SKM-1 treated with dmso at 0.1 percent for 144 hours (cell line): Measurements from ENCODE around the gene PDCL2.
"Not testable (repeated sequence)": the region's sequence is repeated elsewhere in the genome, so short reads cannot be mapped to it uniquely, and the experiment has no call there.

Experiments
- DNase-seq: peaks from one replicate; lab custom pipeline; 2025; ENCODE audit not compliant: unreplicated experiment; lab: John Stamatoyannopoulos, UW

Gene PDCL2

GRCh38 chr4:55598641-55599040 is 6.6 kb upstream of the PDCL2 start:
- no peak for DNase-seq

- no peak for DNase-seq
Measured at GRCh38 chr4:55588160-55588559, 3.9 kb downstream of the PDCL2 start.

GRCh38 chr4:55582773-55583172 is 9.3 kb downstream of the PDCL2 start:
- DNase-seq = not testable (repeated sequence)

- DNase-seq = no peak
Measured at GRCh38 chr4:55578341-55579010, 13.6 kb downstream of the PDCL2 start.

- DNase-seq = no peak
Measured at GRCh38 chr4:55575513-55575912, 16.5 kb downstream of the PDCL2 start.

- no peak for DNase-seq
Measured at GRCh38 chr4:55574252-55574651, 17.8 kb downstream of the PDCL2 start.

- no peak for DNase-seq
Measured at GRCh38 chr4:55571806-55572205, 20.2 kb downstream of the PDCL2 start.

GRCh38 chr4:55568905-55569504 is 23.0 kb downstream of the PDCL2 start:
- no peak for DNase-seq

- DNase-seq = peak; percentile 31
Measured at GRCh38 chr4:55561889-55562288, 30.2 kb downstream of the PDCL2 start.

- DNase-seq = no peak
Measured at GRCh38 chr4:55560096-55560495, 31.9 kb downstream of the PDCL2 start.

- DNase-seq = no peak
Measured at GRCh38 chr4:55554453-55555030, 37.5 kb downstream of the PDCL2 start.

GRCh38 chr4:55553441-55554201 is 38.4 kb downstream of the PDCL2 start:
- no peak for DNase-seq

- DNase-seq = not testable (repeated sequence)
Measured at GRCh38 chr4:55551964-55552363, 40.1 kb downstream of the PDCL2 start.

GRCh38 chr4:55549888-55550287 is 42.2 kb downstream of the PDCL2 start:
- no peak for DNase-seq

GRCh38 chr4:55547918-55548317 is 44.1 kb downstream of the PDCL2 start:
- no peak for DNase-seq

- DNase-seq = no peak
Measured at GRCh38 chr4:55547466-55547770, 44.6 kb downstream of the PDCL2 start.

GRCh38 chr4:55546756-55547465 is 45.1 kb downstream of the PDCL2 start, which contains the start of gene CLOCK:
CLOCK (minus strand) TSS chr4:55546909; CDS start chr4:55482785, 64,124 bp downstream.
- peak; percentile 76 for DNase-seq

GRCh38 chr4:55546506-55546755 is 45.6 kb downstream of the PDCL2 start:
- DNase-seq = no peak

- DNase-seq = peak; percentile 78
Measured at GRCh38 chr4:55545641-55546505, 46.2 kb downstream of the PDCL2 start.

- no peak for DNase-seq
Measured at GRCh38 chr4:55545151-55545550, 46.9 kb downstream of the PDCL2 start.

- no peak for DNase-seq
Measured at GRCh38 chr4:55543858-55544257, 48.2 kb downstream of the PDCL2 start.
